Activated CD4-positive, alpha-beta T cell treated with anti-CD3 and anti-CD28 coated beads, Interleukin-2, amount 50 U/mL, for 1 hour (primary cell): Measurements from ENCODE around the gene MYO5A.

Source experiments
- DNase-seq: peaks from one replicate; pipeline ENCODE4 v3.0.0-alpha.2; 2020

Gene MYO5A

DNA sequence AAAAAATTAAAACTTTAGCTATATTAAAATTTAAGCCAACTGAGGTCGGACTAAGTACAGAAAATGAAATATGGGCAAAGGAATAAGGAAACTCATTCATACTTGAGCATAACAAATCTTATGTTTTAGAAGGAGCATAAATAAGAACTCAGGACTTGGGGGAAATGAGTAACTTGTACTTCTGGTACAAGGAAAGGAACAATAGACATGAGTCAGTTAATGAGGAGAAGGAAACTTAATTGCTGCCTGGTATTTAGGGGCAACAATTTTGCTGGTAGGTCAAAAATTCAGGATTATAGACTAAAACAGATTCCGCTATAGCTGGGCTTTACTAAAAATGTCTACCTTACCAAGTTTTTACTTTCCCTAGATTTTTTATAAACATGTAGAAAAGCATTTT lies 113.1 kb downstream of the MYO5A start:
- DNase-seq, result no peak

GRCh38 chr15:52414936-52415335 lies 113.7 kb downstream of the MYO5A start:
- no peak for DNase-seq

DNA sequence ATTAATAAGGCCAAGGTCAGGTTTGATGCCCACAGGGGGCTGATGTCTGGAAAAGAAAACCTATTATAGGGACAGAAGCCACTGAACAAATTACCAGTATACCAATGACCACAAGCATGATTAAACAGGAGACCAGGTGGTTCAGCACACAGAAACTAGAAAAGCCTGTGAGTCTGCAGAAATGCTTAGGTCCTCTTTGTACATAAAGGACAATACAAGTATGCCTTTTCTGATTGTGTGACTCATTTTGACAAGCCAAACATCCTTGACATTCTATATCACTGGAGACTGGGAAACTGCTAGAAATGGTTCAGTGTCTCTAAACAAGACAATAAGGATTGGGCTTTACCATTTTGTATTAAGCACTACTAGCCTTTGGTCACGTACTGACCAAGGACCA lies 119.9 kb downstream of the MYO5A start:
- DNase-seq, result no peak

GRCh38 chr15:52407374-52407773 lies 121.3 kb downstream of the MYO5A start:
- no peak for DNase-seq

- DNase-seq, result no peak
These were observed 122.1 kb downstream of the MYO5A start for GRCh38 chr15:52406601-52407000.

- DNase-seq, result no peak
These were observed 122.8 kb downstream of the MYO5A start for GRCh38 chr15:52405856-52406255.

- no peak for DNase-seq
These were observed 131.6 kb downstream of the MYO5A start for GRCh38 chr15:52397118-52397517.

DNA sequence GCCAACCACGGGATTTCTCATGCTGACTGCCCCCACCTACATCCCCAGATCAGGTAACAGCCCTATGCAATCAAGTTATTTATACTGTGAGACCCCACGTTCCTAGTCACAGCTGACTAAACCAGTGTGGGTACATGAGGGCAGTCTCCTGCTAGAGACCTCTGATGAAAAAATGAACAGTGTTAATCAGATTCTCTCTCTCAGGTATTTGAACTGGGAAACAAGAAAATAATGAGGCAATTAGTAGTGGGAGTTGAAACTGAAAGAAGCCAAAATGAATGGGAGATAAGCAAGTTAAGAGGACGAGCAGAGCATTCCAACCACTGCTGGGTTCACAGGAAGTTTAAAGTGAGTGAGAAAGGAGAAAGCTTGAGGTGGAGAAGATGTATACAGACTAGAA lies 134.6 kb downstream of the MYO5A start:
- DNase-seq, result no peak

DNA sequence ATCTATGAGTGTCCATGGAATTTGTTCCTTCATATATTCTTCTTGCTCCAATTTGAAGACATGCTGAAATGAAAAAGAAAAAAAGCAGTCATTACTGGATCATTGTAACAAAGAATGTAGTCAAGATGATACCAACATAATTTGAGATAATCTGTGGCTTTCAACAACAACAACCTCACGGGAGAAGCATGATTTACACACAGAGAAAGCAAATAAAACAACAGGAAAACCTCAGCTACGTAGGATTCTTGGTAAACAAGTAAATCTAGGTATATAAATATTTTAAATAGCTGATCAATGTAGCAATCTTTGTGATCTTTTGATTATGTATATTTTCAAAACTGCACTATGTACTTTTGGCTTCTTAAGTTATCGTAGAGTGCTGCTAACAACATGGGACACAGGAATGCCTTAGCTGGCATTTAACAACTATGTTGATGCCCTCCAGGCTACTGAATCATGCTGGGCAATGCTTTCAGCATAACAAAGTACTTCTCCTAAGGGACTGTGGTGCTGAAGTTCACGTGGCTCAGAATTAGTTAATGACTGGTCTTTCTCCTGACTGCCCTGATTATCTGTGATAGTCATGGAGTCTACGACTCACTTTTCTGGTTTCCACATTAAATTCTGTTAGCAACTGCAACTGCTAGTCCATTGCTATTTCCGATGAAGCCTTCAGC lies 136.5 kb downstream of the MYO5A start:
- no peak for DNase-seq

- DNase-seq, result no peak
These were observed 137.6 kb downstream of the MYO5A start for GRCh38 chr15:52391069-52391468.

DNA sequence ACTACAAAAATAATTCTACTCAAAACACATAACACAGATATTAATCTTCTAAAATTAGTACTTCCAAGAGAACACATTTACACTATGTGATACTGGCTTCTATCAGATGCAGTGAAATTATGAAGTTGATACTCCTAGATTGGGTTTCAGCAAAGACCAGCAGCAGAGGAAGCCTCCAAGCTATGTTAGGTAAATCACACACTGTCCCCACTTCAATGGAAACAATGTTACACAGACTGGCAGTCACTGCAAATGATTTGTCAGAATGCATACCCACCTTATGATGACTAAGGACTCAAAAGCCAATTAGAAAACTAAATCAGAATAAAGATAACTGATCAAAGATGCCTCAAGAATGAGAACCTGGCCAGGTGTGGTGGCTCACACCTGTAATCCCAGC lies 143.0 kb downstream of the MYO5A start:
- DNase-seq, result no peak

DNA sequence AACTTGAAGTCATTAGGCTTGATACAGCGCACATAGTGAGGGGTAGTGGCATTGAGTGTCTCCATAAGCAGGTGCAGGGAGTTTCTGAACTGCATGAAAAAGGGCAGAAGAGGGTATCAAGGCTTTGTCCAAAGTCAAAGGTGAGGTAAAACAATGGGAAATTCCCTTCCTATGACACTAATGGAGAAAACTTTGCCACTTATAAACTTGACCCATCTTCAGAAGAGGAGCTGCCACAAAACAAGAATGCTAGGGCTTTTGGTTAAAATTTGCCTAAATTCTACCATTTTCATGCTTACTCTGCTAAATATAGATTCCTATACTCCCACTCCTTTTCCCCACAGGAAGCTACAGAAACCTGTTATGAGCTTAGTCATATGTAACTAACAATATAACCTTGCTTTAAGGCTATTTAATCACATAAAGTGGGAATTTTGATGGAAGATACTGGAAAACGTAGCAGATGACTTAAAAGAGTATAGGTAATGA lies 145.5 kb downstream of the MYO5A start:
- no peak for DNase-seq

GRCh38 chr15:52382647-52383046 lies 146.0 kb downstream of the MYO5A start:
- DNase-seq, result no peak

DNA sequence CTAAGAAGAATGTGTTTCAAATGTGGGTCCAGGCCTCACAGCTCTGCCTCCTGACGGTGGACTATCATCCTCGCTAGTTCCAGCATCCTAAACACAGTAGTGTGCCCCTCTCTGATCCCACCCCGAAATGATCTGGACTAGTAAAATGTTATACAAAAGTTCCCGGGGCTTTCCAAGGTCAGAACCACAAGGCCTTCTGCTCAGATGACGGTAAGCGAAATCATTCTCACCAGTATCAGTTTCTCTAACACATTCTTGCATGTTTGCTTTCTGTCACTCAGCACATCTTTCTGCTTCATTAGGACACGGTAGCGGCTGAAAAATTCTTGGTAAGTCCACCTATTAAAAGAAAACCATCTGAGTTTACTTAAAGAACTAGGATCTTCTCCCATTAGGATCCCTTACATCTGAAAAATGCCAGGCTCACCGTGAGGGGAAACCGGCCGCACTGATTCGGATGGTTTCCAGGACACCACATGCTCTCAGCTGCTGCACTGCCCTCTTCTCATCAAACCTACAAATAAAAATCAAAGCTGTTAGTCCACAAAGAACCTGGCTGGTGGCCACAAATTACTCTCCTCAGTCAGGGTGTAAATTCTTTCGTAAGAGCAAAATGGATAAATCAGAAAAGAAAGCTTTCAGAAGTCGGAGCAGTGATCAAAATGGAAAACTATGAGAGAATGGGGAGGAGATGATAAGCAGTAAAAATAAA lies 149.1 kb downstream of the MYO5A start:
- no peak for DNase-seq

DNA sequence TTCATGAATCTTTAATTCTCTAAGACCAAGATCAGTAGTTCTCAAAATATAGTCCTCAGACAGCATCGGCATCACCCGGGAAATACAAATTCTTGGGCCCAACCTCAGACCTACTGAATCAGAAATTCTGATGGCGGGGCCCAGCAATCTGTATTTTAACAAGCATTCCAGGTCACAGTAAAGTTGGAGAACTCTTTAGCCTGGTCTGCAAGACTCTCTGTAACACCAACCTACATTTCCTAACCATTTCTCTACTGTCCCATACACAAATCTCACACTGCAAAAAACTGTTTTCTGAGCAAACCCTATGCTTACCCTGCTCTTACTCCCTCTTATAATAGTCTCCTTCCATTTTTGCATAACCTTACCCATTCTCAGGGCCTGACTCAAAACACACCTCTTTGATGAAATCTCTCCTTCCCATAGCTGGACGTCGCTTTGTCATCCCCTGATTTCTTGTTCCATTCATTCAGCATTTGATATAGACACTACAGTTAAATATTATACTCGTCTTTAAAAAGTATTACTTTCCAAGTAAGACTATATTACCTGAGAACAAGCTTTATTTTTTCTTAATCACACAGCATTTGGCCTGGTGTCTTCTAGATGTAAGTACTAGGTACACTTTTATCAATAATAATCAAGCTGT lies 149.8 kb downstream of the MYO5A start:
- no peak for DNase-seq

- no peak for DNase-seq
These were observed 158.7 kb downstream of the MYO5A start for GRCh38 chr15:52370010-52370409.

DNA sequence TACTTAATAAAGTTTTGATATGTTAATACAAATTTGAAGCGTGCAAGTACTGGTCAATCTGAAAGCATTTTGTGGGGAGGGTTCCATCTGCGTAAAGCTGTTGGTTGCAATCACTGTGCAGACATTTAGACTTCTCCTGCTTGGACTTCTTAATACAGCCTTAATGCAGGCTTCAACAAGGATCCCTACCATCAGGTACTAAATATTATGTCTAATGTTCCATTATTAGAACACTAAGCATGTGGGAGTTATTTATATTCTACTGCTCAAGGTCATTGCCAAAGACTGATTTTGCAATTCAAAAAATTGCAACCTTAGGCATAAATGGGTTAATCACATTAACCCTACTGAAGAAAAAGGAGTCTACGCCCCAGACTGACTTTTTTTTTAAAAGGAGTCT lies 159.2 kb downstream of the MYO5A start:
- DNase-seq, result no peak

- no peak for DNase-seq
These were observed 159.7 kb downstream of the MYO5A start for GRCh38 chr15:52369030-52369429.

DNA sequence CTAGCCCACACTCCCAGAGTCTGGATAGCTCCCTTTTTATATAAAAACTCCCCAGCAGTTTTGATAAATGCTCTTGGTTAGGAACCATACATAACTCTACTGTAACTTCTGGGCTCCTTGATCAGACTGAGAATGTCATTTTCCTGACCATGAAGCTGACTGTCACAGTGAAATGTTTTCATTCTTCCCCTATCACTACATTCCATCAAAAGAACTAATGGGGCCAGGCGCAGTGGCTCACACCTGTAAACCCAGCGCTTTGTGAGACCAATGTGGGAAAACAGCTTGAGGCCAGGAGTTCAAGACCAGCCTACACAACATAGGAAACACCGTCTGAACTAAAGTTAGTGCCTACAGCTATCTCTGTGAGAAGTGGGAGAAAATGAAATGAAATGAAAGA lies 160.3 kb downstream of the MYO5A start:
- DNase-seq, result no peak

DNA sequence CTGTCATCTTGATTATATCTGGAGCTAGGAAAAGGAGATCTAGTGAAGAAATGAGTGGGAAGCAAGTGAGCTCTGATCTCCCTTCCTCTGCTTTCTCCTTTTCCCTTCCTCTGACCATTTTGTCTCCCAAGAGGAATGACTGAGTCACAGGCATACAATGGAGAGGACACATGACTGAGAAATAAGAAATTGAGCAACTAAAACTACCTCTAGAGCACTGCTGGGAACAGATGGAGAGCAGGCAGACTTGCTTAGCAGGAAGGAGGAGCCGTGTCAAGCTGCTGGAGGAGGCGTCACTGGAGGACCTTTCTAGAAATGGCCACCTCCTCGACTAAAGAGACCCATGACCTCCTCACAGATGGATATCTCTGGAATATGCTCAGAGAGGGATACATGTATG lies 166.2 kb downstream of the MYO5A start:
- no peak for DNase-seq

DNA sequence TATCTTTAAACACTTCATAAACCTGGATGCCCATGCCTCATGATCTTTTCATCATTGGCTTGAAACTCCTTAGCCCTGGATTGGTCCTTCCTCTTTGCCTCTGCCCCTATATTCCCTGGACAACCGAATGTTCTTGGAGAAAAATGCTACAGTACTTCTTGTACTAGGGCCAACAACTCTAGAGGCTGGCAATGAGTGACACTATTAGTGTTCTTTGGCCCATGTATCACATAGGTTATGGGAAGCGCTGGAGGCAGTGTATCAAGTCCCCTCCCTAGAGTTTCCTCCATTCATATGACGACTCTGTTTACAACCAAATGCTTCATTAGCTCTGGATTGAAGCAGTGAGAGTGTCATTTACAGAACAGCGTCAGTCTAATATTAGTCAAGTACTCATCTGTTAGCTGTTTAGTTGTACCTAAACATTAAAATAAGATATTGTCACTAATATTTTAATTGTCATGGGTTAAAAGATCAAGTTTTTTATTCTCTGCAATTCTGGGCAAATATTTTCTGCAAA lies 166.6 kb downstream of the MYO5A start:
- no peak for DNase-seq

DNA sequence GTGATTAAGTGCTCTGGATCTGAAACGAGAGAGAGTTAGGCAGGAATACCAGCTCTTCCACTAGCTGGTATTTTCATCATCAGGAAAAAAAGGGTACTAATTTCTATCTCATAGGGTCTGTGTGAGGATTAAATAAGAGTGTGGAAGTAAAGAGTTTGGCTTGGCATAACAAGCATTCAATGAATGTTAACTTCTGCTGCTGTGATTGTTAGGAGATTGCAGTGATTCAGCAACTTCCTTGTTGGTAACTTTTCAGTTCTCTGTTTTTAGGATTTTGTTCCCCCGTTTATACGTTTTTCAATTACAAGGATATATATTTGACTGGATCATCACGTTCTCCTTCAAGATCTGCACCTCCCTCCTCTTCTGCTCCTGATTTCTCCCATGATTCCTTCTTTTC lies 167.2 kb downstream of the MYO5A start:
- DNase-seq, result no peak

DNA sequence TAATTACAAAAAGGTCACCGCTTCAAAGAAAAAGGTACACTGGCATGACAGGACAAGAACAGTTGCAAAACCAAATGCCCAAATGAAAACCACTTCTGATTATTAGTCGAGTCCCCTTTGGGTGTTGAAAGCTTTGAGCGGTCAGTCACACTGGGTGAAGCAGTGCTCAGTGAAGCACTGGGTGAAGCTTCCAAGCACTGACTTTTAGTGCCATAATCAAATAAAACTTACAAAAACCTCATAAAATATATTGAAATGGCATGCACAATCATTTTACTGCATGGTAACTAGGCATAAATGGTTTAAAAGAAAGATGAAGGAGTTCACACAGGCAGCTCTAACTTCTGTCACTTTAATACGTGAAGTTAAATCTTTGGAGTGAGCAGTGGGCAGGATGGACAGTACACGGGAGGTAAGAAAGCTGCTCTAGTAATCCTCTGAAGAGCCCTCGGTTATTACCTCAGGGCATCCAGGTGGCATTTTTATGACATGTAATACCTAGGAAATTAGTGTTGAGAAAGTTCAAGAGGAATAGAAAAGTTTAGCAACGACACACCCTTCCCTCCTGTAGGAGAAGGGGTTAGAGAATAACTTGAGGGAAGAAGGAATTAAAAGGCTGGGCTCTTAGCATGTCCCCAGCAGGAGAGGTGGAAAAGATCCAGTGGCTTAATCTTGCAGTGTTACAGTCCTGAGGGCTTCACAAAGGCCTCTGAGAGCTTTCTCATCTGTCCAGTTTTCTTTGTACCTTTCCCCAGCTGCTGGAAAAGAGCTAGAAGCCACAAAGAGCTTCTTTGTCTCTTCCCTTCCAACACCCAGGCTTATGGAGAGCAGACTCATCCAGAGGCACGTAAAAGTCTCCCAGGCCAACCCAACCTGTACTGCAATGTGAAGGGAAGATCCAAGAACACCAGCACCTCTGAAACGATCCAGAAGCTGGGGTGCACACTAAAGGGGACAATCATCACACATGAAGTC lies 168.2 kb downstream of the MYO5A start:
- no peak for DNase-seq
